ENCODE results near the gene KCNQ1.

KCNQ1 gene

DNA sequence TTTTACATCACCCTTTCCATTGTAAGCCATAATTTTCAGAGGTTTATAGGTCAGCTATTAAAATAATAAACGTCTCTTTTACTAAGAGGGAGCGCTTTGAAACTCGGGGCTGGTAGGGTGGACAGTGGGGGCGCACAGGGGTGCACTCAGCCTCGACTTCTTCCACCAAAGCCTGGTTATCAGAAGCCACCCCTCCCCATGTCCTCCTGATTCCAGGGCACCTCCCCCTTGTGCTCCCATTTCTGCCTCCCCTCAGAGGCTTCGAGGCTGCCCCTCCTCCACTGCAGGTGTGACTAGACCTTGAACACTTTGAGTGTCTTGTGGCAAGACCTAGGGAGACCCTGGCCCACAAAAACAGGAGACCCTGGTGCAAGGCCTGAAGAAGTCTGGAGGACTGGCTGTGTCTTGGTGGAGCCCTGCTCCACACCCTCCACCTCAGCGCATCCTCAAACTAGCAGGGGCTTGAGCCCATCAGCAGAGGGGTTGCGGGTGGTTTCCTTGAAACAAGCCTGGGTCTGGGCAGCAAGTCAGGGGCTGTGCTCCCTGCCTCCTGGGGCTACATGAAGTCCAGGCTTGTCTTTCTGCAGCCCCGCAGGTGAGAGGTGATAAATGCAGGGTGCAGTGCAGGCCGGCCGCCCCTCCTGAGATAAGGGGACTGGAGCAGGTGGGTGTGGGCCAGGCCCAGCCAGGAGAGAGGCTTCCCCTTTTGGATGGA is 437.7 kb downstream of the KCNQ1 start:
- Histone ChIP-seq H3K36me3 (ENCODE audit: insufficient read depth, low read length) (no peaks in the 10 kb centered on the region), H3K27ac (ENCODE audit: low read depth, low read length, poor library complexity, severe bottlenecking) (no peak overlapping the region), H3K9me3 (ENCODE audit: low read length) (no peaks in the 10 kb centered on the region), H4K20me1 (ENCODE audit: insufficient read depth, low read length) (no peaks in the 10 kb centered on the region), H2AFZ (ENCODE audit: low read length) (no peak overlapping the region), H3K9ac (ENCODE audit: low read length) (no peak overlapping the region), H3K4me3 (ENCODE audit: low read depth, low read length, poor library complexity, severe bottlenecking) (no peak overlapping the region), H3K4me1 (ENCODE audit: insufficient read depth, low read length, severe bottlenecking) (no peaks in the 10 kb centered on the region), H3K79me2 (ENCODE audit: insufficient read depth, low read length) (no peaks in the 10 kb centered on the region), H3K9me2 (ENCODE audit: low read depth, low read length) (no peaks in the 10 kb centered on the region), H3F3A (ENCODE audit: insufficient read depth, low read length) (no peaks in the 10 kb centered on the region), H3K4me2 (ENCODE audit: low read length) (no peak overlapping the region), H3K27me3 (ENCODE audit: insufficient read depth, low read length) (peaks cover 3% of the 10 kb centered on the region; the same call in 1 of the 2 replicates)
- TF ChIP-seq, protein P1, sequence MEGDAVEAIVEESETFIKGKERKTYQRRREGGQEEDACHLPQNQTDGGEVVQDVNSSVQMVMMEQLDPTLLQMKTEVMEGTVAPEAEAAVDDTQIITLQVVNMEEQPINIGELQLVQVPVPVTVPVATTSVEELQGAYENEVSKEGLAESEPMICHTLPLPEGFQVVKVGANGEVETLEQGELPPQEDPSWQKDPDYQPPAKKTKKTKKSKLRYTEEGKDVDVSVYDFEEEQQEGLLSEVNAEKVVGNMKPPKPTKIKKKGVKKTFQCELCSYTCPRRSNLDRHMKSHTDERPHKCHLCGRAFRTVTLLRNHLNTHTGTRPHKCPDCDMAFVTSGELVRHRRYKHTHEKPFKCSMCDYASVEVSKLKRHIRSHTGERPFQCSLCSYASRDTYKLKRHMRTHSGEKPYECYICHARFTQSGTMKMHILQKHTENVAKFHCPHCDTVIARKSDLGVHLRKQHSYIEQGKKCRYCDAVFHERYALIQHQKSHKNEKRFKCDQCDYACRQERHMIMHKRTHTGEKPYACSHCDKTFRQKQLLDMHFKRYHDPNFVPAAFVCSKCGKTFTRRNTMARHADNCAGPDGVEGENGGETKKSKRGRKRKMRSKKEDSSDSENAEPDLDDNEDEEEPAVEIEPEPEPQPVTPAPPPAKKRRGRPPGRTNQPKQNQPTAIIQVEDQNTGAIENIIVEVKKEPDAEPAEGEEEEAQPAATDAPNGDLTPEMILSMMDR (IDR thresholded peaks at IDR 0.05; ENCODE audit: low read length), result no peak
- no peak for TF ChIP-seq EZH2 (IDR thresholded peaks at IDR 0.05; ENCODE audit: borderline replicate concordance, low read length)

DNA sequence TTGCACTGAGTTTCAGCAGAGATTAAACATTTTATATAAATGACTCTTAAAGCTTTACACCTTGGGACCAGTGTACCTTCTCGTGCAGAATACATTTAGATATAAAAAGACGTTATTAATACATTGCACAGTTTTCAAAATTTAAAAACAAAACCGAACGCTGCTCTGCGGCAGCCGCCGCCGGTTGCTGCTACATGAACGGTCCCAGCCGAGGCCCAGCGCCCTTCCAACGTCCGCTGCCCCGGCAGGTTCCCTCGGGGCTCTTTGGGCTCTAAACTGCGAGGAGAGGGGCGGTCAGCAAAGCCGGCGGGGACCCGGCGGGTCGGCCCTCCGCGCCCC is 438.8 kb downstream of the KCNQ1 start:
- Histone ChIP-seq H3K27me3 (ENCODE audit: insufficient read depth, low read length) (peaks cover 3% of the 10 kb centered on the region; the same call in 1 of the 2 replicates), H3K9ac (ENCODE audit: low read length) (no peak overlapping the region), H3K4me1 (ENCODE audit: insufficient read depth, low read length, severe bottlenecking) (no peaks in the 10 kb centered on the region), H3K4me2 (ENCODE audit: low read length) (no peak overlapping the region), H3K9me3 (ENCODE audit: low read length) (no peaks in the 10 kb centered on the region), H4K20me1 (ENCODE audit: insufficient read depth, low read length) (no peaks in the 10 kb centered on the region), H3K79me2 (ENCODE audit: insufficient read depth, low read length) (no peaks in the 10 kb centered on the region), H3K36me3 (ENCODE audit: insufficient read depth, low read length) (no peaks in the 10 kb centered on the region), H3K27ac (ENCODE audit: low read depth, low read length, poor library complexity, severe bottlenecking) (no peak overlapping the region), H3K9me2 (ENCODE audit: low read depth, low read length) (no peaks in the 10 kb centered on the region), H2AFZ (ENCODE audit: low read length) (no peak overlapping the region), H3F3A (ENCODE audit: insufficient read depth, low read length) (no peaks in the 10 kb centered on the region), H3K4me3 (ENCODE audit: low read depth, low read length, poor library complexity, severe bottlenecking) (no peak overlapping the region)
- TF ChIP-seq, protein P1 (IDR thresholded peaks at IDR 0.05; ENCODE audit: low read length), result no peak
- no peak for TF ChIP-seq EZH2 (IDR thresholded peaks at IDR 0.05; ENCODE audit: borderline replicate concordance, low read length)

DNA sequence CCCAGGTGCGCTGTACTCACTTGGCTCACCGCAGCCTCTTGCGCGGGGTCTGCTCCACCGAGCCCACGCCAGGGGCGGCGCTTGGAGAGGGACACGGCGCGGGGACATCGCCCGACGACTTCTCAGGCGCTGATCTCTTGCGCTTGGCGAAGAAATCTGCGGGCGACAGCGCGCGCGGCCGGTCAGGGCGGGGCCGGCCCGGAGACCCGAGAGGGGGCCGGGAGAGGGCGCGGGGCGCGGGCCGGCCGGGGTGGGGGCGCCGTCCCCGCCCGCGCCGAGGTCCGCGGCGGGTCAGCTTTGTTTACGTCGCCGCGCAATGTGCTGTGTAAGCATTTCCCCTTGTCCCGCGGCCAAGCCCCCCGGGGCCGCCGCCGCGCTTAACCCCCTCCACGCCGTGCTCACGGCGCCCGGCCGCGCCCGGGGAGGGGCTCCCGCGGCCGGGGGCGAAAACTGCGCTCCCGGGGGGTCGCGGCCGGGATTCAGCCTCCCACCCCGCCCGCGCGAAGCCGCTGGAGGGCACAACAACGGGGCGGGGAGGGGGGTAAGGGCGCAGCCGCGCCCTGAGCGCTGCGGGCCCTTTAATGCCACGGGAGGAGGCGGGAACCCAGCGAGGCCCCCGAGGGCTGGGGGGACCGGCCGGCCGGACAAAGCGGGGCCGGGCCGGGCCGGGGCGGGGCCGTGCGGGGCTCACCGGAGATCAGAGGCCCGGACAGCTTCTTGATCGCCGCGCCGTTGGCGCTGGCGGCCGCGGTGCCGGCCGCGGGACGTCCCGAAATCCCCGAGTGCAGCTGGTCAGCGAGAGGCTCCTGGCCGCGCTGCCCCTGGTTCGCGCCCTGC is 439.4 kb downstream of the KCNQ1 start:
- Histone ChIP-seq H3K79me2 (ENCODE audit: insufficient read depth, low read length) (no peaks in the 10 kb centered on the region), H3K4me1 (ENCODE audit: insufficient read depth, low read length, severe bottlenecking) (no peaks in the 10 kb centered on the region), H4K20me1 (ENCODE audit: insufficient read depth, low read length) (no peaks in the 10 kb centered on the region), H3K9me2 (ENCODE audit: low read depth, low read length) (no peaks in the 10 kb centered on the region), H3K9me3 (ENCODE audit: low read length) (no peaks in the 10 kb centered on the region), H3K27me3 (ENCODE audit: insufficient read depth, low read length) (peaks cover 5% of the 10 kb centered on the region; the same call in 1 of the 2 replicates), H3K4me3 (ENCODE audit: low read depth, low read length, poor library complexity, severe bottlenecking) (no peak overlapping the region), H3K36me3 (ENCODE audit: insufficient read depth, low read length) (no peaks in the 10 kb centered on the region), H2AFZ (ENCODE audit: low read length) (no peak overlapping the region), H3K27ac (ENCODE audit: low read depth, low read length, poor library complexity, severe bottlenecking) (no peak overlapping the region), H3K4me2 (ENCODE audit: low read length) (no peak overlapping the region), H3K9ac (ENCODE audit: low read length) (no peak overlapping the region), H3F3A (ENCODE audit: insufficient read depth, low read length) (no peaks in the 10 kb centered on the region)
- TF ChIP-seq, protein P1 (IDR thresholded peaks at IDR 0.05; ENCODE audit: low read length), result no peak
- TF ChIP-seq EZH2 (IDR thresholded peaks at IDR 0.05; ENCODE audit: borderline replicate concordance, low read length), result no peak
